ENCODE measurements around the gene BASP1.
"Not testable (repeated sequence)": the region's sequence is repeated elsewhere in the genome, so short reads cannot be mapped to it uniquely, and the experiment has no call there.

BASP1 gene

GRCh38 chr5:17289681-17290539, 72.5 kb downstream of the BASP1 start:
- DNase-seq (ENCODE audit: low read depth, low spot score) = no peak

DNA sequence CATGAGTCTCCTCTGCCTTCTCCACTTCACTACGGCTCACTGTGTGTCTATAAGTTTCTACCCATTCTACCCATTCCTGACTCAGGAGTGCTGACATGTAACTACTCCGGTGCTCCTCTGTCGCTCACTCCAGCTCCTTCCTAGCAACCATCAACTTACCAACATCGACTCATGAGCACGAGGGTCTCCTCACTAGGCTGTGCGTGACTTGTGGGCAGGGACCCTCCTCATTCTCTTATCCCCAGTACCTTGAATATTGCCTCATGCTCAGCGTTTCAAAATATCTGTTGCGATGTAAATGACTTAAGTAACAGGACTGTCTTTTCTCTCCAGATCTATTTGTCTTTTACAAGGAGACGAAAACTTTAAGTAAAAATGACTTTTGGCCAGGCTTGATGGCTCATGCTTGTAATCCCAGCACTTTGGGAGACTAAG, 73.1 kb downstream of the BASP1 start:
- DNase-seq (ENCODE audit: low read depth, low spot score) = no peak

GRCh38 chr5:17292434-17293015, 75.1 kb downstream of the BASP1 start:
- DNase-seq (ENCODE audit: low read depth, low spot score) = no peak

DNA sequence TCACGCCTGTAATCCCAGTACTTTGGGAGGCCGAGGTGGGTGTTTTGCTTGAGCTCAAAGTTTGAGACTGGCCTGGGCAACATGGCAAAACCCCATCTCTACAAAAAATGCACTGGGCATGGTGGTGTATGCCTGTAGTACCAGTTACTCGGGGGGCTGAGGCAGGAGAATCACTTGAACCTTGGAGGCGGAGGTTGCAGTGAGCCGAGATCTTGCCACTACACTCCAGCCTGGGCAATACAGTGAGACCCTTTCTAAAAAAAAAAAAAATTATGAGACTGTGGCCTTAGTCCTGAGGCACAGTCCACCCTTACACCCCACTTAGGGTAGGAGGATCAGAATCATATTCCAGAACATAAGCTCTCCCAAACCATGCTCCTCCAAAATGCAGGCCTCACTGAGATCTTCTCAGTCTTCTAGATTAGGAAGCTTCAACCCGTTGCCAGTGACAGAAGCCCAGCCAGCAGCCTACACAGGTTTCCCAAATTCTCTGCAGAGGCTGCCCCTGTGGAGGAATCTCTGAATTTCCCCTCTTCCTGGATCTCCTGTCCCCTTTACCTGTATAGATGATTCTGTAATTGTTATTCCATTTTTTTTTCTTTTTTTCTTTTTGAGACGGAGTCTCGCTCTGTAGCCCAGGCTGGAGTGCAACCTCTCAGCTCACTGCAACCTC, 77.3 kb downstream of the BASP1 start:
- DNase-seq (ENCODE audit: low read depth, low spot score) = no peak

DNA sequence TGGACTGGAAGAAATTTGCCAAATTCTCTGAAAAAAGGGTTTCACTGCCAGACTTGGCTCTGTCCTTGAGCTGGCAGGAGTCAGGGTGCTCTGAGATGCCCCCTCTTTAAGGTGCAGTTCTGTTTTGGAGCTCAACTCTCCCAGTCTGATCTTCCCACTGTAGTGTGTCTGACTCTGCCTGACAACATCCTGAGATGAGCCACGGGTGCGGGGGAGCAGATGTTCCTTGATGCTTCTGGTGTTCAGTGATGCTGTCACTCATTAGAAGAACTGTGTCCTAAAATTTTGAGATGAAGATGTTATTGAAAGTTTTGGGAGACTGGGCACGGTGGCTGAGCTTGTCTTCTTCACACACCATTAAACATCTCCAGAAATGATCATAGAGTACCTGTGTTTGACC, 78.2 kb downstream of the BASP1 start:
- DNase-seq (ENCODE audit: low read depth, low spot score) = no peak

- no peak for DNase-seq (ENCODE audit: low read depth, low spot score)
These were observed 84.7 kb downstream of the BASP1 start for GRCh38 chr5:17302106-17302505.

GRCh38 chr5:17302604-17303003, 85.2 kb downstream of the BASP1 start:
- DNase-seq (ENCODE audit: low read depth, low spot score) = no peak

GRCh38 chr5:17304282-17304681, 86.9 kb downstream of the BASP1 start:
- no peak for DNase-seq (ENCODE audit: low read depth, low spot score)

GRCh38 chr5:17305017-17305416, 87.6 kb downstream of the BASP1 start:
- no peak for DNase-seq (ENCODE audit: low read depth, low spot score)

DNA sequence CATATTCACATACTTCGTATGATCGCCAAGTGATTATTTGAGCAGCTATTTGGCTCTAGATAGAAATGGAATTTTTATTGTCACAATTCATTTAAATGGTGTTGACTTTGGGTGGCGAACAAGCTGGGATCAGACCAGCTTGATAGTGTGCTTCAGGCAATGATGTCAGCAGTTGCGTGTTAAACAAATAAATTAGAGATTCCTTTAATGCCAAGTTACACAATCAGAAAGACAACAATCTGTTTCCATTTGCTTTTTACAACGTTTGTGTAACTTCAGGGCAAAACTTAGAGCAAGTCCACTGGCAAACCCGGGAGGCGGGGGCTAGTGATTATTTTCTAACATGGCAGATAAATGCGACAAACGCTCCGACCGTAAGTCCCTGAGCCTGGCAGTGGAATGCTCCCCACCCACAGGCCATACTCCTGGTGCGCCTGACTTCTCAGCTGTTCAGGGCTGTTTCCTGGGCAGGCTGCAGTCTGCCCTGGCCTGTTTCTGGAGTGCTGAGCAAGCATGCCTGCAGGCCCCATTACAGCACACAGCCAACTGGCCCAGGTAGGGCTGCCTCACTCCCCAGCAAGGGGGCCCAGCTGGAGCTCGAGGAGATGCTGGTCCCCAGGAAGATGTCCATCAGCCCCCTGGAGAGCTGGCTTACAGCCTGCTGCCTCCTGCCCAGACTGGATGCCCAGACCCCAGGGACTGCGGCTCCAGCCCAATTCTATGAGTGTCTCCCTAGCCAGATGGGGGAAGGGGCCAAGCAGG, 88.7 kb downstream of the BASP1 start:
- DNase-seq (ENCODE audit: low read depth, low spot score) = no peak

DNA sequence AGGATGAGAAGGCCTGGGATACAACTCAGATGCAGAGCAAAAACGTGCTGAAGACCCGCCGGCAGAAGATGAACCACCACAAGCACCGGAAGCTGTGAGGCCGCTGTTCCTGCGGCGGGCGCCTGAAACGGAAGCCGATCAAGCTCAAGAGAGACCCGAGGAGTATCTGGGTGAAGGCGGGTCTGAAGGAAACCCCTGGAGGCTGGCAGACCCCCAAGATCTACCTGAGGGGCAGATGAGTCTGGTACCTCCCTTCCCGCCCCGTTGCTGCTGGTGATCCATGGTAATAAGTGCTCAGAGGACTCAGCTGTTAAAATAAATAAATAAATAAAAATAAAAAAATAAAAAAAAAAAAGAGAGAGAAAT, 89.3 kb downstream of the BASP1 start:
- no peak for DNase-seq (ENCODE audit: low read depth, low spot score)

DNA sequence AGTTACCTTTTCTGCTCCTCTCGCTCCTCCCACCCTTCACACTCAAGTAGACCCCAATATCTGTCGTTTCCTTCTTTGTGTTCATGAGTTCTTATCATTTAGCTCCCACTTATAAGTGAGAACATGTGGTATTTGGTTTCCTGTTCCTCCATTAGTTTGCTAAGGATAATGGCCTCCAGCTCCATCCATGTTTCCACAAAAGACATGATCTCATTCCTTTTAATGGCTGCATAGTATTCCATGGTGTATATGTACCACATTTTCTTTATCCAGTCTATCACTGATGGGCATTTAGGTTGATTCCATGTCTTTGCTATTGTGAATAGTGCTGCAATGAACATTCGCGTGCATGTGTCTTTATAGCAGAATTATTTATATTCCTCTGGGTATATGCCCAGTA, 90.0 kb downstream of the BASP1 start:
- DNase-seq (ENCODE audit: low read depth, low spot score) = not testable (repeated sequence)

GRCh38 chr5:17308326-17309065, 91.1 kb downstream of the BASP1 start:
- DNase-seq (ENCODE audit: low read depth, low spot score) = no peak

GRCh38 chr5:17309462-17309861, 92.0 kb downstream of the BASP1 start:
- DNase-seq (ENCODE audit: low read depth, low spot score) = no peak

- DNase-seq (ENCODE audit: low read depth, low spot score) = not testable (repeated sequence)
These were observed 93.1 kb downstream of the BASP1 start for GRCh38 chr5:17310502-17310901.

- DNase-seq (ENCODE audit: low read depth, low spot score) = not testable (repeated sequence)
These were observed 94.4 kb downstream of the BASP1 start for GRCh38 chr5:17311811-17312210.

DNA sequence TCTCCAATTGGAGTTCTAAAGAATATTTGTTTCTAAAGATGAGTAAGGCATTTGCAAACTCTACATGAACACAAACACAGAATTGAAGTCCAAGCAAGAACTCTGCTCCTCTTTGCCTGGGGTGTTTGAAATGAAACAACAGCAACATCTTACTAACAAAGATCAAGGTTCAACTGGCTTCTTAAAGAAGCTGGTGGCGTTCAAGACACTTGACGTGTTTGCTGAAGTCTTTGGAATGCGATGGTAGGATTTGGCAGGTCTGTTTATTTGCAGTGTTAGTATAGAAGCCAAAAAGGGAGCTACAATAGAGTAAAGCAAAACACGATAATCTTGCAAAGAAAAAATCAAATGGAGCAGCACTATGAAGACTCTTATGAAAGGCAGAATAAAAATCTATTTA, 94.9 kb downstream of the BASP1 start:
- no peak for DNase-seq (ENCODE audit: low read depth, low spot score)

DNA sequence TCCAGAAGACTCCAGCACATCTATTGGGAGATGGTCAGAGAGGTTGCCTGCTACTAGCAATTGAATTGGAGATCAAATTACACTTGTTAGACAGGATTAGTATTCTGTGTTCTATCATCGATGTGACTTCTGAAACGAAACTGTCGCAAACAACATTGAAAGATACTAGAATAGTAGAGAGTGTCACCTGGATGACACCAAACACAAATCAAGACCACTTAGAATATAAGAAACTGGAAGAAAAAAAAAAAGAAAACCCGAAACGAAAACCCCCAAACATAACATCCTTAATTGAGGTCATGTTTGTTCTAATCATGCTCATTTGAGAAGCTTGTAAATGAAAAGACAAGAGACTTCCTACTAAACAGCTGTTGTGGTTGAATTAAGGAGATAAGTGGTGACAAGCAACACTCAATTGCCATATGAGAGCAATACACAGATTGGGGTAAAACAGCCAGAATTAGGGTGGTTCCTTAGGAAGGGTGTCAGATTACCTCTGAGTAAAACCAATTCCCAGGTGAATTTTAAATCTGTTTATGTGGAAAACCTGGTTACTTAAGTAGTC, 97.6 kb downstream of the BASP1 start:
- no peak for DNase-seq (ENCODE audit: low read depth, low spot score)

GRCh38 chr5:17315710-17316221, 98.3 kb downstream of the BASP1 start:
- no peak for DNase-seq (ENCODE audit: low read depth, low spot score)

DNA sequence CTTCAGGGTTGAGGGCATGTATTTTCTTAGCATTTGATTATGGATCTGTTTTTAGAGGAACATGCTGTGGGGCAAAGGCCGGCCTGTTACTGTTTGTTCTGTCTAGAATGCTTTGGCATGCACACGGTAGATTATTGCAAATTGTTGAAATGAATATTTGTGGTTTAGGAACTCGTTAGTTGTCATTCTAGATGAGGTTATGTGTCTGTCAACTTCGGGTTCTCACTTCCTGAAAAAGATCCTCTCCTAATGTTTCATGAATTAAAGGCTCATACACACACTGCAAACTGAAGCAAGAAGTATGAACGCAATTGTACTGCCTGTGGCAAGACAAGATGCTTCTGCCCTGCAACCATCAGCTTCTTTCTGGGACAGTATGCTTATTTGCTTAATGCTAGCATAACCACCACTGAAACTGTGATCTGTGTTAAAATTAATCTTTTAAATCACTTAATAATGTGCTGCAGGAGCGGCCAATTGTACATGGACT, 99.6 kb downstream of the BASP1 start:
- no peak for DNase-seq (ENCODE audit: low read depth, low spot score)

DNA sequence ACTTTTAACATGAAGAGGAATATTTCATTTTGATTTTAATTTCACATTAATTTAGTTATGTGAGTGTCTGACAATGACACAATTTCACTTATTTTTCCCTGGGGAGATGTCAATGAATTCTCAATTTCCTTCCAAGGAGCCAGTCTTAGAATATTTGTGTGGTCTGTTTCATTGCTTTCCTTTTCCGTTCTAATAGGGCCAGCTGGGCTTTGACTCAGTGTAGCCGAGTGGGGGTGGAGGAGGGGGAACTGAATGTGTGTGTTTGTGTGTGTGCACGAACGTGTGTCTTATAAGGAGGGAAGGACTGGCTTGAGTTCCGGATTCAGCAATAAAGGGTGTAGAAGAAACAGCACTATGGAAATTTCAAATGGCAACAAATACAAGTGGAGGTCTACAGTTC, 100.0 kb downstream of the BASP1 start:
- DNase-seq (ENCODE audit: low read depth, low spot score) = no peak

Data from activated naive CD8-positive, alpha-beta T cell treated with anti-CD3 and anti-CD28 coated beads, Interleukin-2, amount 50 U/mL, for 16 hours (primary cell).